ENCODE results near the gene VPS37D.

VPS37D gene

DNA sequence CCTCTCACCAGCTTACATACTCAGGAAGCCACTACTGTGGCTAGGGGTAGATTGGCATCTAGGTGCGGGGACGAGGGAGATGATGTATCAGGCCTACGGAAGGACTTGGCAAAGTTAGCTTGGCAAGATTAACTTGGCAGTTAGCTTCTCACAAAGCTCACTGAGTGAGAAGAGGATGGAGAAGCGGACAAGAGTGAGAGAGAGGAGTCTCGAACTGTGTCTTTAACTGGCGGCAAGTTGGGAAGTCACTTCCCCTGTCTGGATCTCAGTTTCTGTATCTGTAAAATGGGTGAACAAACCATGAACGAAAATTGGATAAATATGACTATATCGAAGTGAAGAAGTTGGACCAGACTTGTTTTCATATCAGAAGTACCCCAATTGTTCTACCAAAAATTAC is 33.8 kb upstream of the VPS37D start:
- TF ChIP-seq, protein P1, sequence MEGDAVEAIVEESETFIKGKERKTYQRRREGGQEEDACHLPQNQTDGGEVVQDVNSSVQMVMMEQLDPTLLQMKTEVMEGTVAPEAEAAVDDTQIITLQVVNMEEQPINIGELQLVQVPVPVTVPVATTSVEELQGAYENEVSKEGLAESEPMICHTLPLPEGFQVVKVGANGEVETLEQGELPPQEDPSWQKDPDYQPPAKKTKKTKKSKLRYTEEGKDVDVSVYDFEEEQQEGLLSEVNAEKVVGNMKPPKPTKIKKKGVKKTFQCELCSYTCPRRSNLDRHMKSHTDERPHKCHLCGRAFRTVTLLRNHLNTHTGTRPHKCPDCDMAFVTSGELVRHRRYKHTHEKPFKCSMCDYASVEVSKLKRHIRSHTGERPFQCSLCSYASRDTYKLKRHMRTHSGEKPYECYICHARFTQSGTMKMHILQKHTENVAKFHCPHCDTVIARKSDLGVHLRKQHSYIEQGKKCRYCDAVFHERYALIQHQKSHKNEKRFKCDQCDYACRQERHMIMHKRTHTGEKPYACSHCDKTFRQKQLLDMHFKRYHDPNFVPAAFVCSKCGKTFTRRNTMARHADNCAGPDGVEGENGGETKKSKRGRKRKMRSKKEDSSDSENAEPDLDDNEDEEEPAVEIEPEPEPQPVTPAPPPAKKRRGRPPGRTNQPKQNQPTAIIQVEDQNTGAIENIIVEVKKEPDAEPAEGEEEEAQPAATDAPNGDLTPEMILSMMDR (conservative IDR thresholded peaks at IDR 0.05), result no peak
- no peak overlapping the region for H3K27ac ChIP-seq

DNA sequence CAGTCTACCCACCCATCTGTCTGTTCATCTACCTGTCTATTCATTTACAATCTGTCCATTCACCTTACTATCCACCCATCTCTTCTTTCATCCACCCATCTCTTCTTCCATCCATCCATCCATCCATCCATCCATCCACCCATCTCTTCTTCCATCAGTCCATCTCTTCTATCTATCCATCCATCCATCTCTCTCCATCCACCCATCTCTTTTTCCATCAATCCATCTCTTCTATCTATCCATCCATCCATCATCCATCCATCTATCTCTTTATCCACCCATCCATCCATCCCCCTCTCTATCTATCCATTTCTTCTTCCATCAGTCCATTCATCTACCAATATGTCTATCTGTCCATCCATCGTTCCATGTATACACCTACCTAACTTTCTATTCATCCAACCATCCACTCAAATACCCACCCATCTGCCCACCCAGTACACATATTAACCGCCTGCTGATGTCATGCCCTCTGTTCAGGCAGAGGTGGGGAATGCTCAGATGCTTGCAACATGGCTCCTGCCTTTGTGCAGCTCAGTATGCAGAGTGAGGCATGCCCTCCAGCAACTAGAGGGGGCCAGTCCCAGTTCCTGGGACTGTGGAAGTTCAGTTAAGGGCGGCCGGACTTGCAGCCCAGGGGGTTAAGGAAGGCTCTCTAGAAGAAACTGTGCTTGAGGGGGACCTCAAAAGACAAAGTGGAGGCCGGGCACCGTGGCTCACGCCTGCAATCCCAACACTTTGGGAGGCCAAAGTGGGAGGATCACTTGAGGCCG is 32.0 kb upstream of the VPS37D start:
- TF ChIP-seq, protein P1 (conservative IDR thresholded peaks at IDR 0.05), result no peak
- no peak overlapping the region for H3K27ac ChIP-seq

DNA sequence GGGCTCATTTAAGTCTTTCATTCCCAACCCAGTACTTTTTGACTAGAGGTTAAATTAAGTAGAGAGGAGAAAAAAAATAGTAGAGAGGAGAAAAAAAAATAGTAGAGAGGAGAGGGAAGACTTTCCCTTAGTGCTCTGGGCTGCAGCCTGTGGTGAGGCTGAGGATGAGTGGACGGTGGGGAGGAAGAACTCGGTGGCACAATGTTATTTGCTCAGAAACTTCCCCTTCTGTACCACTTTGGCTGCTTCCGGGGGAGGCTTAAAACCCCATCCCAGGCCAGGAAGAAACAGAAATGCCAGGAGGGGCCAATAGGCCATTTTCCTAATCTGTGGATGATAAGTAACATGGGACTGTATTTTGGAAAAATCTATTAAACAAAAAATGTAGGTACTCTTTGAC is 28.7 kb upstream of the VPS37D start:
- no peak overlapping the region for H3K27ac ChIP-seq
- TF ChIP-seq, protein P1 (conservative IDR thresholded peaks at IDR 0.05), result no peak

DNA sequence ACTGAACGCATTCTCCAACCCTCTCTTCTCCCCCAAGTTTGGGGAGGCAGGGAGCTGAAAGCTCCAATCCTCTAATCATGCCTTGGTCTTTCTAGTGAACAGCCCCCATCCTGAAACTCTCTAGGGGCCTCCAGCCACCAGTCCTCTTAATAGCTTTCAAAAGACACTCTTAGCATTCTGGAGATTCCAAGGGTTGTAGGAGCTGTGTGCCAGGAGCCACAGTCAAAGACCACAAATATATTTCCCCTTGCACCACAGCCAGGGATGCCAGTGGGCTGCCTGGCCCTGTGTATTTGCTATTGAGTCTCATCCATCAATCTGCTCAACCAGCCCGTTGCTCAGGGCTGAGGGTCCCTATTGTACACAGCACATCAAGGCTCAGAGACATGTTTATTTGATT is 24.8 kb upstream of the VPS37D start:
- no peak overlapping the region for H3K27ac ChIP-seq
- TF ChIP-seq, protein P1 (conservative IDR thresholded peaks at IDR 0.05), result no peak

DNA sequence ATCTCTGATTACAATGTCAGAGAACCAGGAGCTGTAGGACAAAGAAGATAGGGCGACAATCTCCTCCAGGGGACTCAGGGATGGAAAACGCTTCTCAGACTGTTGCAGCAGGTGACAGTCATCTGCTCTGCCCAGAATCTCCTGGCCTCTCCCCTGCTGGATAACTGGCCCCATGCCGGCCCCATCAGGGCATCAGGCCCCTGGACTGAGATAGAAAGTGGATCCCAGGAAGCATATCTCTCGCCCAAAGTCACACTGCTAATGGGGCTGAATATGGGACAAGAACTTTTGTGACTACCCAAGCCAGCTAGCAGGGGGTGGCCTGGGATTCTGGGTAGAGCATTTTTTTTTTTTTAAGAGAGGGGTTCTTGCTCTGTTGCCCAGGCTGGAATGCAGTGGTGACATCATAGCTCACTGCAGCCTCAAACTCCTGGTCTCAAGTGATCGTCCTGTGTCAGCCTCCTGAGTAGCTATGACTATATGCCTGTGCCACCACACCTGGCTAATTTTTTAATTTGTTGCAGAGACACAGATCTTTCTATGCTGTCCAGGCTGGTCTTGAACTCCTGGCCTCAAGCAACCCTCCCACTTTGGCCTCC is 22.8 kb upstream of the VPS37D start:
- no peak overlapping the region for H3K27ac ChIP-seq
- TF ChIP-seq, protein P1 (conservative IDR thresholded peaks at IDR 0.05), result no peak

DNA sequence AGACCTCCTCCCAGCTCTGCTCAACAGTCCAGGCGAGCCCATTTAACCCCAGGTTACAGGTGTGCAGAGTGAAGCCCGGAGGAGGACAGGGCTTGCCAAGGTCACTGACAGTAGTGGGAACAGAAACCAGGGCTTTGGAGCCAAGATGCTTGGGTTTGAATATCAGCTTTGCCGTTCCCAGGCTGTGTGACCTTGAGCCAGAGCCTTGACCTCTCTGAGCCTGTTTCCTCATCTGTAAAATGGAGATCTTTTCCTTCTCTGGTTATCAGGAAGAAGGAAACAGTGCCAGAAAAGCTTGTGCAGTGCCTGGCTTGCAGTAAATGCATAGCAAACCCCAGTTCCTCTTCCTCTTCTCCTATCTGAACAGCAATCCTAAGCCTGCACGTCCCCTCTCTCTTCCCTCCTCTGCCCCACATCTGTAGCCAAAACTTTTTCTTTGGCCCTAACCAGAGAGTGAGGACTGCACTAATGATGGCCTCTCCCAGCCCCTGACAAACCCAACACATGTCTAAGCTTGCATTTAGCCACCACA is 21.9 kb upstream of the VPS37D start:
- TF ChIP-seq, protein P1 (conservative IDR thresholded peaks at IDR 0.05), result no peak
- H3K27ac ChIP-seq, result no peak overlapping the region

DNA sequence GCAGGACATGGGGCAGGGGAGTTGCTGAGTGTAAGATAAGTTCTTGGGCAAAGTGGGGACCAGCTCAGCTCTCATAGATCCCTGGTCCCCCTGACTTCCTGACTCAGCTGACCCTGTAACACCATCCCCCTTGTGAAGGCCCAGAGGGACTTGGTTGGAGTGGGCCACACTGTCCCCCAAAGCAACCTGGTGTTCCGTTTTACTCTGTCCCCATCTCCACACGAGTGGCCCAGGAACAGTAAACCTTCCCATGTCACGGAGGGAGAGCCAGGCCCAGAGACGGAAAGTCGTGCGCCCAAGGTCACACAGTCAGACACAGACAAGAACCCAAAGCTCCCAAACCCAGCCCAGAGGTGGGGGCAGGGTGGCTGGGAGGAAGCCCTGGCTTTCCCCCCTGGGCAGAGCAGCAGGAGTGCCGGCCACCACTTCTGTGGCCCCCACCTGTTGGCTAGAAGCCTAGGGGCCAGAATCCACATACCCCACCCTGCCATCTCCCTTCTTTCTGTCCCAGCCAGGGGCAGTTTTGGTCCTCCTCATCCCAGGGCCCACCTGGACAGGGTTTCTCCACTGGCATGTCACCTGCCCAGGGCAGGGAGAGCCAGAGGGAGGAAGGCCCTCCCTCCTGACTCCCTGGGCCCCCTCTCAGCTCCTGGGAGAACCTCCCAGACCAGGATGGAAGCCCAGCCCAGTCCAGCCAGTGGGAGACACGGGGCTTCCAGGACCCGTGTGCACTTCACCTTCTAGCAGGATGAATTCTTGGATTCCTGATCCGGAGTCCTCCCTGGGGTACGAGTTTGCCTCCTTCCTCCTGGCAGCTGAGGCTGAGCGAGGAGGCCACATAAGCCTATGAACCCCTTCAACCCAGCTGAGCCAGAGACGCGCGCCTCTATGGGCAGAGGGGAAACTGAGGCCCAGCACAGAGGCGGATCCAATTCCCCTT is 20.6 kb upstream of the VPS37D start:
- TF ChIP-seq, protein P1 (conservative IDR thresholded peaks at IDR 0.05), result no peak
- no peak overlapping the region; the same call in 1 of the 2 replicates for H3K27ac ChIP-seq
